GM18505 (cell line): ENCODE measurements around the gene CCN5.

Experiments used
- ATAC-seq: cut with Tn5 transposase; IDR thresholded peaks from one replicate; pipeline ENCODE4 v1.9.1; 2021; ENCODE audit not compliant: unreplicated experiment
- POLR2A ChIP-seq: IDR thresholded peaks from 4 replicates; pipeline ENCODE4 v1.6.1; 2011; ENCODE audit warnings: borderline replicate concordance; ENCODE audit not compliant: insufficient read depth, insufficient read length; ENCODE audit errors: extremely low read depth

CCN5 gene

GRCh38 chr20:44770484-44771171, 55.5 kb downstream of the CCN5 start:
- no peak for ATAC-seq

GRCh38 chr20:44771172-44771535, 56.0 kb downstream of the CCN5 start:
- no peak for ATAC-seq
- no peak for TF ChIP-seq POLR2A

More at GRCh38 chr20:44770484-44771171, 55.5 kb downstream of the CCN5 start:
- TF ChIP-seq POLR2A, result no peak

DNA sequence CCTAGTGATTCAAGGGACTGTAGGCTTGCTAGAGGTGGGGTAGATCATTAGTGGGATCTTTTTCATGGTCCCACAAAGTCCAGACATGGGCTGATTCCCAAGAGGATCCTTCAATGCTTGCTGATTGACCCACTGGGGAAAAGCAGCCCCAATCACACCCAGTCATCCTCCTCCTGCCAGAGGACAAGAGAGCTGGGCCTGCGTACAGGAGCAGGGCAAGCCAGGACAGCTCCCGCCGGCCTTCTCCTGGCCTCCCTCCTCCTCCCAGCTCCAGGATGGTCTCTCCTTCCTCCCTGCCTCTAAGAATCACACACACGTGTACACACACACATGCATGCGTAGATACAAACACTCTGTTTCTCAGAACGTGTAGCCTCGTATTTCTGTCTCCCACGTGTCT, 57.5 kb downstream of the CCN5 start:
- ATAC-seq, result no peak
- no peak for TF ChIP-seq POLR2A

DNA sequence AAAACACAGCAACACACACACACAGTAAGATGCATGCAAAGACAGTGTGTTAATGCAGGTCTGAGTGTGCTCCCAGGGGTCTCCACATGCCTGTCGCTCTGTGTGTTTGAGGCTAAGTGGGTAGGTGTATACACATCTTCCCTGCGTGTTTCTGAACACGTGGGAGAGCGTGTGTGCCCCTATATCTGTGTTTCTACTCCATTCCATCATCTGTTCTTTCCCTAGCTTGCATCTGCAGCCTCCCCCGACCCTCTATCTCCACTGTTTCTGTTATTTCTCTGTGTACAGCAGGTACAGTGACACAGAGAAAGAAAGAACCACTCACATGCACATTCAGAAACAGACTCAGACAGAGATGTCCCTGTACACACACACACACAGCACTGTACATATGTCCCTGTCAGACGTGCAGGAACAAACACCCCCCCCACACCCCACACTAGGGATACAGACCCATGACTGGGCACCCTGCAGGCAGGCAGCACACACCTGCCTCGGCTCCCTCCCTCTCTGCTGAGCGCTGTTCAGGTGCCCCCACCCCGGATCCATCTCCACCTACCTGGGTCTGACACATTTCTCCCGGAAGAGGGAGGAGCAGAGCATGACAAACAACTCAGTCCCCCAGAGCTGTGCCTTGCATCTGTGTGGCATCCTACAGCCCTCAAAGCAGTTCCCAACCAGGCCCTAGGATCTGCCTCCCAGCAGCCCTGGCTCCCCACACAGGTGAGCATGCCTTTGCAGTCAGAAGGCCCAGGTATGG, 58.1 kb downstream of the CCN5 start:
- TF ChIP-seq POLR2A, result no peak
- no peak for ATAC-seq

DNA sequence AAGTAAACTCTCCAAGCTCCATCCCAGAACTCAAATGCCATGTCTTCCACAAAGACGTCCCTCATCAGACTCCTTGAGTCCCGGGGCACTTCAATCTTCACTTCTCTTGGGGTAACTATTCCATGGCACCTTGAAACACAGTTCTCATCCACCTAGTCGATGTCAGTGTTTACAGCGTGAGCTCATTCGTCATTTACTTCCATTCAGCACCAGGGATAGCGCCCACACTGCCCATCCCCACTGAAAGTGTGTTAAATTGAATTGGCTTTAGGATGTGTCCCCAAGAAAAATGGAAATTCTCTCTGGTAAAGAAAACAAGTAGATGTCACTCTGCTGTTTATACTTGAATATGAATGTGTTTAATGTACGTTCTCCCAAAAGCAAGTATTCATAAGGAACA, 61.8 kb downstream of the CCN5 start:
- ATAC-seq, result no peak
- TF ChIP-seq POLR2A, result no peak
